ENCODE results near the gene PLOD2. TPM values are rescaled to one million over a fixed set of nuclear protein-coding genes. Genes with fewer than 3 reads are reported as not detected.

The PLOD2 gene
- total RNA-seq, 2 experiments from 2014 or later, result not detected

DNA sequence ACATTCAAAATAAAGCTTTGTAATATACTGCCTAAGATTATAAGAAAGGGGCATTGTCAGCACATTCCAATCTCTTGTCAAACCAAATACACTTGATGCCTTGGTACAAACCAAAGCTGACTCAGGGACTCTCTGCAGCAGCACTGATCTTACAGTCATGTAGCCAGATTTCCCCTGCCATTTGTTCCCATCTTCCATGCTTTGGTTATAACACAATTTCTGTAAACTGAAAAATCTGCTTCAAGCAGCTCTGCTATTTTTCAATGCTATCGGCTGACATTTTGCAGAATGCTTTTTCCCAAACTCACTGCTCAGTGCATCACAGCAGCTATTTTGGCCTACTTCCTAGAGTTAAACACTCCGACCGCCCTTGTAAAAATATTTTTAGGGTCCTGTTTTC lies 18.2 kb downstream of the PLOD2 start:
- TF ChIP-seq, protein P1, sequence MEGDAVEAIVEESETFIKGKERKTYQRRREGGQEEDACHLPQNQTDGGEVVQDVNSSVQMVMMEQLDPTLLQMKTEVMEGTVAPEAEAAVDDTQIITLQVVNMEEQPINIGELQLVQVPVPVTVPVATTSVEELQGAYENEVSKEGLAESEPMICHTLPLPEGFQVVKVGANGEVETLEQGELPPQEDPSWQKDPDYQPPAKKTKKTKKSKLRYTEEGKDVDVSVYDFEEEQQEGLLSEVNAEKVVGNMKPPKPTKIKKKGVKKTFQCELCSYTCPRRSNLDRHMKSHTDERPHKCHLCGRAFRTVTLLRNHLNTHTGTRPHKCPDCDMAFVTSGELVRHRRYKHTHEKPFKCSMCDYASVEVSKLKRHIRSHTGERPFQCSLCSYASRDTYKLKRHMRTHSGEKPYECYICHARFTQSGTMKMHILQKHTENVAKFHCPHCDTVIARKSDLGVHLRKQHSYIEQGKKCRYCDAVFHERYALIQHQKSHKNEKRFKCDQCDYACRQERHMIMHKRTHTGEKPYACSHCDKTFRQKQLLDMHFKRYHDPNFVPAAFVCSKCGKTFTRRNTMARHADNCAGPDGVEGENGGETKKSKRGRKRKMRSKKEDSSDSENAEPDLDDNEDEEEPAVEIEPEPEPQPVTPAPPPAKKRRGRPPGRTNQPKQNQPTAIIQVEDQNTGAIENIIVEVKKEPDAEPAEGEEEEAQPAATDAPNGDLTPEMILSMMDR (conservative IDR thresholded peaks at IDR 0.05; ENCODE audit: low read length), result no peak
- TF ChIP-seq EZH2phosphoT487 (IDR thresholded peaks at IDR 0.05; ENCODE audit: borderline replicate concordance, low read depth, low read length), result no peak
- POLR2A ChIA-PET, result interaction anchor here (0.6 to 0.8 kb wide), 2 partner anchors 9 to 24 kb away, joined by 3 to 4 read pairs; no protein-coding TSS in a partner anchor
- Histone ChIP-seq H3K79me2 (ENCODE audit: insufficient read depth, low read depth, low read length) (no peaks in the 10 kb centered on the region), H2AFZ (ENCODE audit: low read length) (no peak overlapping the region), H3K27ac (ENCODE audit: low read depth, low read length, poor library complexity, severe bottlenecking) (no peak overlapping the region), H3K9me2 (ENCODE audit: insufficient read depth, low read length) (no peaks in the 10 kb centered on the region), H3K4me3 (ENCODE audit: low read depth, low read length, poor library complexity, severe bottlenecking) (no peak overlapping the region), H3K9me3 (ENCODE audit: low read length) (no peaks in the 10 kb centered on the region), H3K4me2 (ENCODE audit: low read length) (no peak overlapping the region), H3K36me3 (ENCODE audit: insufficient read depth, low read length) (no peaks in the 10 kb centered on the region), H4K20me1 (ENCODE audit: insufficient read depth, low read length) (no peaks in the 10 kb centered on the region), H3K4me1 (ENCODE audit: insufficient read depth, low read length, poor library complexity, severe bottlenecking) (no peaks in the 10 kb centered on the region)
- no peak for DNase-seq (ENCODE audit: low spot score)
- CTCF ChIA-PET (ENCODE audit: unreplicated experiment), result no interaction called here
- intact Hi-C loops (cut with micrococcal nuclease; ENCODE audit: unreplicated experiment), result no loop called here
- BruUV-seq (replicated peaks), result no TSS peak

DNA sequence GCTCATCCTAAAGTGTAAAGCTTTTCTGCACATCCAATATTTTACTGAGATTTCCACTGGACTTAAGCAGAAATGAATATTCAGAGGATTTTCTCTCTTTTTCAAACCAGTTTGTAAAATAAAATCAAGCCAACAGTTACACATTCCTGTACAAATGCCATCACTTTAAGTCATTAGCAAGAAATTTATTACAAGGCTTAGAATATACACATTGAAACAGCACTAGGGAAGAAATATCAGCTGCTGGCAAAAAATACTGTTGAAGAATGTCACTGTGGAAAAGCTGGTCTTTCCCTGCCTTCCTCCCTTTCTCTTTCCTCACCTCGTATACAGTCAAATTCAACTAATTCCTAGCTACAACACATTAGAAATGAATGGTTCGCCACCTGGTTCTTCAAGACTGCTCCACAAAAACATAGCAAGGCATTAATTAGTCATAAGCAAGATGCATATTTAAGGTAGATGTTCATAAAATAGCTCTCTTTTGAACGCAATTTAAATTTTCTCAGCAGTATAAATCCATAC lies 21.3 kb downstream of the PLOD2 start:
- H3K4me2 ChIP-seq (ENCODE audit: low read length), result no peak overlapping the region
- H3K79me2 ChIP-seq (ENCODE audit: insufficient read depth, low read depth, low read length), result no peaks in the 10 kb centered on the region
- H3K27ac ChIP-seq (ENCODE audit: low read depth, low read length, poor library complexity, severe bottlenecking), result no peak overlapping the region
- no peaks in the 10 kb centered on the region for H3K4me1 ChIP-seq (ENCODE audit: insufficient read depth, low read length, poor library complexity, severe bottlenecking)
- no peaks in the 10 kb centered on the region for H3K9me2 ChIP-seq (ENCODE audit: insufficient read depth, low read length)
- no peak for TF ChIP-seq EZH2phosphoT487 (IDR thresholded peaks at IDR 0.05; ENCODE audit: borderline replicate concordance, low read depth, low read length)
- TF ChIP-seq, protein P1 (conservative IDR thresholded peaks at IDR 0.05; ENCODE audit: low read length), result no peak
- no peak overlapping the region for H3K4me3 ChIP-seq (ENCODE audit: low read depth, low read length, poor library complexity, severe bottlenecking)
- no peaks in the 10 kb centered on the region for H3K9me3 ChIP-seq (ENCODE audit: low read length)
- ChIA-PET POLR2A (interaction anchor here (0.6 to 1.0 kb wide), 3 partner anchors 10 to 1178 kb away, joined by 3 to 4 read pairs (median 3); no protein-coding TSS in a partner anchor), CTCF (ENCODE audit: unreplicated experiment) (no interaction called here)
- no peak overlapping the region for H2AFZ ChIP-seq (ENCODE audit: low read length)
- DNase-seq (ENCODE audit: low spot score), result no peak
- H3K36me3 ChIP-seq (ENCODE audit: insufficient read depth, low read length), result no peaks in the 10 kb centered on the region
- no peaks in the 10 kb centered on the region for H4K20me1 ChIP-seq (ENCODE audit: insufficient read depth, low read length)
- no TSS peak for BruUV-seq (replicated peaks)
- intact Hi-C loops (cut with micrococcal nuclease; ENCODE audit: unreplicated experiment), result no loop called here

DNA sequence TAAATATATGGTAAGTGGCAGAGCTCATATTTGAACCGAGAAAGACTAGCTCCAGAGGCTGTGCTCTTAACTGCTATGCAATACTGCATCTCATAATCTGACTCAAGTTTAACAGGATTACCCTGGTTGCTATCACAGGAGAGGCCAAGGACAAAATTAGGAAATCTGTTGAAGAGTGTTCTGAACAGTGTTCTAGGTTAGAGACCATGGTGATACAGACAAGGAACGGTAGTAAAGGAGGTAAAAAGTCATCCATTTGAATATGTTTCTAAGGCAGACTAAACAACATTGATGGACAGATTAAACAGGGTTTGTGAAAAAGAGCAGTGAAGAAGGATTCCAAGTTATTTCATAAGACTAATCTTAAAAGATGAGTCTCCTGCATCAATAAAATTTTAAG lies 22.1 kb downstream of the PLOD2 start:
- no peak for DNase-seq (ENCODE audit: low spot score)
- no peaks in the 10 kb centered on the region for H3K9me2 ChIP-seq (ENCODE audit: insufficient read depth, low read length)
- ChIA-PET CTCF (ENCODE audit: unreplicated experiment) (no interaction called here), POLR2A (interaction anchor here (0.7 kb wide), 1 partner anchor 1708 kb away, joined by 3 read pairs; no protein-coding TSS in a partner anchor)
- no peaks in the 10 kb centered on the region for H3K9me3 ChIP-seq (ENCODE audit: low read length)
- H3K4me1 ChIP-seq (ENCODE audit: insufficient read depth, low read length, poor library complexity, severe bottlenecking), result no peaks in the 10 kb centered on the region
- H3K4me3 ChIP-seq (ENCODE audit: low read depth, low read length, poor library complexity, severe bottlenecking), result no peak overlapping the region
- intact Hi-C loops (cut with micrococcal nuclease; ENCODE audit: unreplicated experiment), result no loop called here
- H4K20me1 ChIP-seq (ENCODE audit: insufficient read depth, low read length), result no peaks in the 10 kb centered on the region
- TF ChIP-seq, protein P1 (conservative IDR thresholded peaks at IDR 0.05; ENCODE audit: low read length), result no peak
- no peak for TF ChIP-seq EZH2phosphoT487 (IDR thresholded peaks at IDR 0.05; ENCODE audit: borderline replicate concordance, low read depth, low read length)
- H3K4me2 ChIP-seq (ENCODE audit: low read length), result no peak overlapping the region
- H2AFZ ChIP-seq (ENCODE audit: low read length), result no peak overlapping the region
- H3K36me3 ChIP-seq (ENCODE audit: insufficient read depth, low read length), result no peaks in the 10 kb centered on the region
- H3K27ac ChIP-seq (ENCODE audit: low read depth, low read length, poor library complexity, severe bottlenecking), result no peak overlapping the region
- H3K79me2 ChIP-seq (ENCODE audit: insufficient read depth, low read depth, low read length), result no peaks in the 10 kb centered on the region
- BruUV-seq (replicated peaks), result no TSS peak

Measured in OCI-LY7 (cell line).